GM12878 (cell line): ENCODE data around the gene SLMAP. TPM values are rescaled to one million over a fixed set of nuclear protein-coding genes. Genes with fewer than 3 reads are reported as not detected.

ENCODE experiments used
- ATAC-seq: fragments of 200-7000 bp; cut with Tn5 transposase; 3 replicates; pipeline ENCODE4 v1.9.1; 2020; ENCODE audit warnings: mild to moderate bottlenecking, moderate library complexity
- BruUV-seq: library from RNA; stranded (reverse); fragments of 400-500 nt; replicated peaks from 2 replicates; lab custom pipeline; 2021; lab: Mats Ljungman, UMichigan
- CTCF ChIA-PET: fragments of 300-600 bp; sonication (Branson Sonifier 250); formaldehyde crosslinking; extraction: SDS; loops from one replicate; lab custom pipeline; 2021; ENCODE audit warnings: inconsistent platforms; lab: Yijun Ruan, JAX
- POLR2A ChIA-PET: fragments of 350-600 bp; formaldehyde crosslinking; extraction: SDS; loops from one replicate; lab custom pipeline; 2021; ENCODE audit warnings: inconsistent platforms; lab: Charles Lee
- RAD21 ChIA-PET: fragments of 300-600 bp; sonication (Branson Sonifier 250); formaldehyde crosslinking; loops from one replicate; lab custom pipeline; 2023; ENCODE audit warnings: antibody characterized with exemption; ENCODE audit not compliant: unreplicated experiment; lab: Charles Lee
- SMC1A ChIA-PET: fragments of 300-600 bp; sonication (Branson Sonifier 250); formaldehyde crosslinking; loops from one replicate; lab custom pipeline; 2023; ENCODE audit not compliant: unreplicated experiment, uncharacterized antibody; lab: Charles Lee
- DNase-seq: peaks from one replicate; pipeline ENCODE4 v3.0.0-alpha.2; 2011; ENCODE audit warnings: low read depth, low spot score
- FAIRE-seq: peaks from 3 replicates; lab custom pipeline; 2011; peaks lifted over from hg19 to GRCh38; lab: Jason Lieb, UNC
- H2AFZ ChIP-seq: 2 replicates; pipeline ENCODE4 v1.6.0; 2011; ENCODE audit warnings: low read depth, low read length, control low read depth; ENCODE audit not compliant: control insufficient read depth
- H3K27ac ChIP-seq: 2 replicates; pipeline ENCODE4 v1.5.1; 2011; ENCODE audit warnings: control low read depth; ENCODE audit not compliant: control insufficient read depth, insufficient read depth
- H3K27me3 ChIP-seq, 2 experiments: replicated peaks in 1 of 2; 2 replicates each; pipeline versions ENCODE4 v1.6.0 to v1.6.1; 2011; ENCODE audit warnings: low read length in 1 of 2; ENCODE audit not compliant: control insufficient read depth in 2 of 2, insufficient read depth in 2 of 2
- H3K36me3 ChIP-seq, 2 experiments: 2 replicates each; pipeline ENCODE4 v1.5.1; 2011; ENCODE audit warnings: low read length in 1 of 2; ENCODE audit not compliant: control insufficient read depth in 2 of 2, insufficient read depth in 2 of 2
- H3K4me1 ChIP-seq: 2 replicates; pipeline ENCODE4 v1.6.1; 2011; ENCODE audit warnings: mild to moderate bottlenecking, low read length, moderate library complexity, mixed read lengths; ENCODE audit not compliant: control insufficient read depth, insufficient read depth
- H3K4me2 ChIP-seq: 2 replicates; pipeline ENCODE4 v1.6.0; 2011; ENCODE audit warnings: control low read depth; ENCODE audit not compliant: control insufficient read depth, insufficient read depth
- H3K4me3 ChIP-seq: fragments of 200-600 bp; sonication (generic); 2 replicates; pipeline ENCODE4 v1.5.1; 2016
- H3K79me2 ChIP-seq: 2 replicates; pipeline ENCODE4 v1.6.0; 2011; ENCODE audit warnings: low read length; ENCODE audit not compliant: control insufficient read depth, insufficient read depth
- H3K9ac ChIP-seq: 2 replicates; pipeline ENCODE4 v1.8.0; 2011; ENCODE audit warnings: low read length, control low read depth, mixed read lengths; ENCODE audit not compliant: control insufficient read depth, insufficient read depth
- H3K9me3 ChIP-seq: replicated peaks from 3 replicates; pipeline ENCODE4 v1.5.1; 2011; ENCODE audit warnings: mild to moderate bottlenecking, low read length; ENCODE audit not compliant: control insufficient read depth, insufficient read depth
- H4K20me1 ChIP-seq: 2 replicates; pipeline ENCODE4 v1.6.0; 2011; ENCODE audit not compliant: control insufficient read depth, insufficient read depth
- E2F8 ChIP-seq: fragments of 450-650 bp; IDR thresholded peaks from 2 replicates; pipeline ENCODE4 v1.6.1; 2018; ENCODE audit warnings: mild to moderate bottlenecking, low read depth, moderate library complexity; ENCODE audit not compliant: partially characterized antibody
- EGR1 ChIP-seq, 2 experiments: IDR thresholded peaks; 1 replicate in 1 of 2; 2 replicates in 1 of 2; pipeline ENCODE4 v1.6.1; 2011 to 2012; ENCODE audit warnings: low read depth in 2 of 2, low read length in 2 of 2, borderline replicate concordance in 1 of 2, mild to moderate bottlenecking in 1 of 2, moderate library complexity in 1 of 2
- GATAD2B ChIP-seq: fragments of 450-650 bp; conservative IDR thresholded peaks from 2 replicates; pipeline ENCODE4 v1.6.1; 2017; ENCODE audit warnings: low read depth, mild to moderate bottlenecking, moderate library complexity
- HDGF ChIP-seq: fragments of 450-650 bp; IDR thresholded peaks from 2 replicates; pipeline ENCODE4 v1.6.1; 2016; ENCODE audit warnings: antibody characterized with exemption
- IRF4 ChIP-seq: IDR thresholded peaks from 2 replicates; pipeline ENCODE4 v1.6.1; 2011; ENCODE audit warnings: low read depth, low read length
- KLF5 ChIP-seq: fragments of 450-650 bp; IDR thresholded peaks from 2 replicates; pipeline ENCODE4 v1.6.1; 2014; ENCODE audit warnings: mild to moderate bottlenecking; ENCODE audit not compliant: partially characterized antibody
- MTA3 ChIP-seq: IDR thresholded peaks from 2 replicates; pipeline ENCODE4 v1.6.1; 2012; ENCODE audit warnings: low read length, inconsistent platforms, borderline replicate concordance
- NFYA ChIP-seq: IDR thresholded peaks from 2 replicates; pipeline ENCODE4 v1.6.1; 2011; ENCODE audit warnings: low read depth, mild to moderate bottlenecking, low read length, improper control_type of control experiment, borderline replicate concordance
- NR2C1 ChIP-seq: fragments of 450-650 bp; IDR thresholded peaks from 2 replicates; pipeline ENCODE4 v1.6.1; 2017; ENCODE audit warnings: antibody characterized with exemption, mild to moderate bottlenecking, moderate library complexity
- NR2C2 ChIP-seq: IDR thresholded peaks from 2 replicates; pipeline ENCODE4 v1.6.1; 2011; ENCODE audit warnings: borderline replicate concordance, low read depth; ENCODE audit not compliant: control insufficient read depth, insufficient read length
- REST ChIP-seq: IDR thresholded peaks from 2 replicates; pipeline ENCODE4 v1.6.1; 2012; ENCODE audit warnings: mild to moderate bottlenecking, low read depth, low read length
- RUNX3 ChIP-seq: IDR thresholded peaks from 2 replicates; pipeline ENCODE4 v1.6.1; 2012; ENCODE audit warnings: low read length, inconsistent platforms
- TAF1 ChIP-seq: IDR thresholded peaks from 2 replicates; pipeline ENCODE4 v1.6.1; 2011; ENCODE audit warnings: mild to moderate bottlenecking, low read depth, low read length, borderline replicate concordance
- WGBS: methylation state at CpG from one replicate; pipeline ENCODE4 v1.1.6; 2016; ENCODE audit warnings: low lambda C conversion rate; ENCODE audit not compliant: insufficient replicate concordance, insufficient coverage; ENCODE audit errors: missing lambda C conversion rate; 5-methylcytosine and 5-hydroxymethylcytosine counted together
- in situ Hi-C: fragments of 300-500 bp; cut with MboI; formaldehyde crosslinking; loops from 9 replicates; pipeline ENCODE4 v1.14.3; 2018; ENCODE audit warnings: mixed read lengths
- intact Hi-C: fragments of 100-400 bp; cut with micrococcal nuclease; formaldehyde crosslinking; loops from one replicate; pipeline ENCODE4 v1.14.2; 2022; ENCODE audit not compliant: unreplicated experiment
- polyA plus RNA-seq, 11 experiments: library from polyadenylated mRNA; depleted of rRNA in 4 of 11; unstranded in 6 of 11; stranded (reverse) in 5 of 11; fragments of >200 nt; fragmentation: Nextera tagmentation in 4 of 11; fragmentation: Illumina TruSeq in 1 of 11; extraction: Ambion mirVana in 4 of 11; extraction: Trizol in 1 of 11; gene quantifications; 1 replicate in 1 of 11; 2 replicates in 10 of 11; pipeline versions ENCODE4 v1.2.1 to v1.2.3, GENCODE V29; 2011 to 2016; ENCODE audit warnings: inconsistent platforms in 2 of 11, missing spikeins in 2 of 11, low read depth in 1 of 11
- total RNA-seq, 4 experiments: library from RNA; depleted of rRNA in 3 of 4; stranded (reverse); fragments of >200 nt in 3 of 4; fragmentation: Illumina TruSeq in 1 of 4; extraction: Trizol in 1 of 4; gene quantifications; 2 replicates each; pipeline versions ENCODE4 v1.2.1 to v1.2.3, GENCODE V29; 2013 to 2021
- TF ChIP-seq, protein P1 (sequence below): IDR thresholded peaks from 2 replicates; pipeline ENCODE4 v1.6.1; 2012; ENCODE audit warnings: low read depth, low read length, improper control_type of control experiment
- TF ChIP-seq, protein P2 (sequence below): fragments of 450-650 bp; IDR thresholded peaks from 2 replicates; pipeline ENCODE4 v1.6.1; 2017; ENCODE audit warnings: antibody characterized with exemption, mild to moderate bottlenecking, moderate library complexity

Gene SLMAP
- total and polyA plus RNA-seq, 10 of the 15 experiments (the other 5 are each of a cell fraction or from before 2014, with no cell fraction given), result 8.3 to 43.8 (median 26.4) TPM

DNA sequence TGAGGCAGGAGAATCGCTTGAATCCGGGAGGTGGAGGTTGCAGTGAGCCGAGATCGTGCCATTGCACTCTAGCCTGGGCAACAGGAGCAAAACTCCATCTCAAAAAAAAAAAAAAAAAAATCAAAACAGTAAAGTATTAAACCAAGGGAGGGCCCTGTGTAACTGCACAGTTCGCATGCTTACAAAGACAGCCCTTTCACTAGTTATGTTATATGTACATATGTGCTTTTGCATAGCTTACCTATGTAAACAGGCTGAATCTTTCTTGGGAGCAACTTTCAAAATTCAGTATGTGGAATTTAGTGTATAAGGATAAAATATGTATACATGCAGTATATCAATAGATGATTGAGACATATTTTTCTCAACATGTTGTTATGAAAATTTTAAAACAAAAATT lies 16.1 kb upstream of the SLMAP start:
- H3K79me2 ChIP-seq, result no peaks in the 10 kb centered on the region
- no peaks in the 10 kb centered on the region for H3K36me3 ChIP-seq
- ATAC-seq (no peak), FAIRE-seq (no peak), DNase-seq (no peak)
- CTCF ChIA-PET, result no interaction called here
- no peaks in the 10 kb centered on the region for H3K9me3 ChIP-seq
- H3K4me3 ChIP-seq, result no peak overlapping the region
- WGBS, result 89% methylated on average over 5 of the region's 5 CpGs
- H2AFZ ChIP-seq, result no peak overlapping the region
- intact Hi-C loops (no loop called here), in situ Hi-C loops (no loop called here)
- no peak overlapping the region for H3K9ac ChIP-seq
- no peaks in the 10 kb centered on the region for H3K4me1 ChIP-seq
- RAD21 ChIA-PET, result no interaction called here
- H3K27ac ChIP-seq, result no peak overlapping the region
- SMC1A ChIA-PET, result interaction anchor here (0.5 to 0.7 kb wide), 2 partner anchors 140 to 749 kb away, joined by 3 read pairs; no protein-coding TSS in a partner anchor
- H3K27me3 ChIP-seq, result no peaks in the 10 kb centered on the region
- no TSS peak for BruUV-seq
- POLR2A ChIA-PET, result no interaction called here
- no peak overlapping the region for H3K4me2 ChIP-seq
- H4K20me1 ChIP-seq, result no peaks in the 10 kb centered on the region
- no peak for TF ChIP-seq NFYA
- TF ChIP-seq E2F8, result no peak
- no peak for TF ChIP-seq IRF4
- no peak for TF ChIP-seq EGR1 (IDR thresholded peaks at IDR 0.05; ENCODE audit: borderline replicate concordance in 1 of 2, low read depth in 2 of 2, low read length in 2 of 2)
- no peak for TF ChIP-seq HDGF
- no peak for TF ChIP-seq NR2C1
- no peak for TF ChIP-seq REST
- TF ChIP-seq TAF1, result no peak
- TF ChIP-seq, protein P1, sequence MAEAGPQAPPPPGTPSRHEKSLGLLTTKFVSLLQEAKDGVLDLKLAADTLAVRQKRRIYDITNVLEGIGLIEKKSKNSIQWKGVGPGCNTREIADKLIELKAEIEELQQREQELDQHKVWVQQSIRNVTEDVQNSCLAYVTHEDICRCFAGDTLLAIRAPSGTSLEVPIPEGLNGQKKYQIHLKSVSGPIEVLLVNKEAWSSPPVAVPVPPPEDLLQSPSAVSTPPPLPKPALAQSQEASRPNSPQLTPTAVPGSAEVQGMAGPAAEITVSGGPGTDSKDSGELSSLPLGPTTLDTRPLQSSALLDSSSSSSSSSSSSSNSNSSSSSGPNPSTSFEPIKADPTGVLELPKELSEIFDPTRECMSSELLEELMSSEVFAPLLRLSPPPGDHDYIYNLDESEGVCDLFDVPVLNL, result no peak
- no peak for TF ChIP-seq RUNX3
- TF ChIP-seq GATAD2B, result no peak
- TF ChIP-seq NR2C2, result no peak
- TF ChIP-seq MTA3, result no peak
- TF ChIP-seq, protein P2, sequence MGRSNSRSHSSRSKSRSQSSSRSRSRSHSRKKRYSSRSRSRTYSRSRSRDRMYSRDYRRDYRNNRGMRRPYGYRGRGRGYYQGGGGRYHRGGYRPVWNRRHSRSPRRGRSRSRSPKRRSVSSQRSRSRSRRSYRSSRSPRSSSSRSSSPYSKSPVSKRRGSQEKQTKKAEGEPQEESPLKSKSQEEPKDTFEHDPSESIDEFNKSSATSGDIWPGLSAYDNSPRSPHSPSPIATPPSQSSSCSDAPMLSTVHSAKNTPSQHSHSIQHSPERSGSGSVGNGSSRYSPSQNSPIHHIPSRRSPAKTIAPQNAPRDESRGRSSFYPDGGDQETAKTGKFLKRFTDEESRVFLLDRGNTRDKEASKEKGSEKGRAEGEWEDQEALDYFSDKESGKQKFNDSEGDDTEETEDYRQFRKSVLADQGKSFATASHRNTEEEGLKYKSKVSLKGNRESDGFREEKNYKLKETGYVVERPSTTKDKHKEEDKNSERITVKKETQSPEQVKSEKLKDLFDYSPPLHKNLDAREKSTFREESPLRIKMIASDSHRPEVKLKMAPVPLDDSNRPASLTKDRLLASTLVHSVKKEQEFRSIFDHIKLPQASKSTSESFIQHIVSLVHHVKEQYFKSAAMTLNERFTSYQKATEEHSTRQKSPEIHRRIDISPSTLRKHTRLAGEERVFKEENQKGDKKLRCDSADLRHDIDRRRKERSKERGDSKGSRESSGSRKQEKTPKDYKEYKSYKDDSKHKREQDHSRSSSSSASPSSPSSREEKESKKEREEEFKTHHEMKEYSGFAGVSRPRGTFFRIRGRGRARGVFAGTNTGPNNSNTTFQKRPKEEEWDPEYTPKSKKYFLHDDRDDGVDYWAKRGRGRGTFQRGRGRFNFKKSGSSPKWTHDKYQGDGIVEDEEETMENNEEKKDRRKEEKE, result no peak
- no peak for TF ChIP-seq KLF5
